Smooth muscle cell (in vitro differentiated cells): ENCODE data around the gene ARL6IP5. TPM values are rescaled to one million over a fixed set of nuclear protein-coding genes. Genes with fewer than 3 reads are reported as not detected.

Source experiments
- DNase-seq: peaks from one replicate; lab custom pipeline; 2025; ENCODE audit not compliant: unreplicated experiment; lab: John Stamatoyannopoulos, UW
- H2AFZ ChIP-seq: fragments of 200-600 bp; sonication (generic); 2 replicates; pipeline ENCODE4 v1.6.0; 2016; ENCODE audit warnings: antibody characterized with exemption, low read depth, mild to moderate bottlenecking
- H3F3A ChIP-seq: fragments of 200-600 bp; sonication (generic); 2 replicates; pipeline ENCODE4 v1.6.0; 2017; ENCODE audit warnings: antibody characterized with exemption, low read depth
- H3K27ac ChIP-seq: fragments of 200-600 bp; sonication (generic); 2 replicates; pipeline ENCODE4 v1.5.1; 2016; ENCODE audit warnings: low read depth, mild to moderate bottlenecking
- H3K27me3 ChIP-seq: fragments of 200-600 bp; sonication (generic); 2 replicates; pipeline ENCODE4 v1.6.1; 2016; ENCODE audit warnings: low read depth, mild to moderate bottlenecking
- H3K36me3 ChIP-seq: fragments of 200-600 bp; sonication (generic); 2 replicates; pipeline ENCODE4 v1.5.1; 2016; ENCODE audit warnings: low read depth
- H3K4me1 ChIP-seq: fragments of 200-600 bp; sonication (generic); 2 replicates; pipeline ENCODE4 v1.5.1; 2016; ENCODE audit warnings: low read depth
- H3K4me2 ChIP-seq: fragments of 200-600 bp; sonication (generic); 2 replicates; pipeline ENCODE4 v1.6.0; 2016; ENCODE audit warnings: mild to moderate bottlenecking
- H3K4me3 ChIP-seq: fragments of 200-600 bp; sonication (generic); 2 replicates; pipeline ENCODE4 v1.5.1; 2016; ENCODE audit warnings: mild to moderate bottlenecking
- H3K79me2 ChIP-seq: fragments of 200-600 bp; sonication (generic); 2 replicates; pipeline ENCODE4 v1.6.0; 2016; ENCODE audit warnings: low read depth, mild to moderate bottlenecking
- H3K9ac ChIP-seq: fragments of 200-600 bp; sonication (generic); 2 replicates; pipeline ENCODE4 v1.6.0; 2016; ENCODE audit warnings: low read depth
- H3K9me3 ChIP-seq: fragments of 200-600 bp; sonication (generic); replicated peaks from 2 replicates; pipeline ENCODE4 v1.5.1; 2016; ENCODE audit warnings: low read depth
- H4K20me1 ChIP-seq: fragments of 200-600 bp; sonication (generic); 2 replicates; pipeline ENCODE4 v1.6.0; 2016; ENCODE audit warnings: low read depth
- WGBS: methylation state at CpG from one replicate; pipeline ENCODE4 v1.1.7; 2016; ENCODE audit warnings: low lambda C conversion rate; 5-methylcytosine and 5-hydroxymethylcytosine counted together
- polyA plus RNA-seq: library from polyadenylated mRNA; unstranded; fragments of >200 nt; fragmentation: Nextera tagmentation; extraction: Ambion mirVana; gene quantifications from 2 replicates; pipeline ENCODE4 v1.2.1, GENCODE V29; 2016
- total RNA-seq: library from RNA; depleted of rRNA; stranded (reverse); fragments of >200 nt; gene quantifications from 2 replicates; pipeline ENCODE4 v1.2.3, GENCODE V29; 2014
- TF ChIP-seq, protein P1 (sequence below): fragments of 200-600 bp; sonication (generic); IDR thresholded peaks from 2 replicates; pipeline ENCODE4 v1.5.1; 2017; ENCODE audit warnings: borderline replicate concordance, mild to moderate bottlenecking, antibody characterized with exemption; ENCODE audit not compliant: insufficient read depth, poor library complexity, severe bottlenecking

The ARL6IP5 gene
- total and polyA plus RNA-seq, 2 experiments from 2014 or later: 73.9 to 83.9 TPM

DNA sequence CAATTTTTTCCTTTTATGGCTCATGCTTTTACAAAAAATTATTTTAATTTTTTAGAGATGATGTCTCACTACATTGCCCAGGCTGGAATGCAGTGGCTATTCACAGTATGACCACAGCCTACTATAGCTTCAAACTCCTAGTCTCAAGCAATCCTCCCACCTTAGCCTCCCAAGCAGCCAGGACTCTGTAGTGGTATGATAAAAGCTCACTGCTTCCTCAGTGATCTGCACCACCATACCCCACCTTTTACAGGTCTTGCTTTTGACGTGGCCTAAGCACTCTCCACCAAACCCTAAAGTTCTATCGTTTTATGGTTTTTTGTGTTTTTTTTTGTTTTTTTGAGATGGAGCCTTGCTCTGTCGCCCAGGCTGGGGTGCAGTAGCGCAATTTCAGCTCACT lies 18.6 kb upstream of the ARL6IP5 start:
- no peak overlapping the region for H3K9ac ChIP-seq
- H3F3A ChIP-seq: no peaks in the 10 kb centered on the region
- H3K9me3 ChIP-seq: no peaks in the 10 kb centered on the region
- WGBS: 89% methylated on average over 4 of the region's 4 CpGs
- no peak for DNase-seq
- H3K4me3 ChIP-seq: no peak overlapping the region
- H2AFZ ChIP-seq: no peak overlapping the region
- H3K27me3 ChIP-seq: no peaks in the 10 kb centered on the region
- peaks cover 26% of the 10 kb centered on the region for H3K36me3 ChIP-seq
- no peak overlapping the region for H3K27ac ChIP-seq
- TF ChIP-seq, protein P1, sequence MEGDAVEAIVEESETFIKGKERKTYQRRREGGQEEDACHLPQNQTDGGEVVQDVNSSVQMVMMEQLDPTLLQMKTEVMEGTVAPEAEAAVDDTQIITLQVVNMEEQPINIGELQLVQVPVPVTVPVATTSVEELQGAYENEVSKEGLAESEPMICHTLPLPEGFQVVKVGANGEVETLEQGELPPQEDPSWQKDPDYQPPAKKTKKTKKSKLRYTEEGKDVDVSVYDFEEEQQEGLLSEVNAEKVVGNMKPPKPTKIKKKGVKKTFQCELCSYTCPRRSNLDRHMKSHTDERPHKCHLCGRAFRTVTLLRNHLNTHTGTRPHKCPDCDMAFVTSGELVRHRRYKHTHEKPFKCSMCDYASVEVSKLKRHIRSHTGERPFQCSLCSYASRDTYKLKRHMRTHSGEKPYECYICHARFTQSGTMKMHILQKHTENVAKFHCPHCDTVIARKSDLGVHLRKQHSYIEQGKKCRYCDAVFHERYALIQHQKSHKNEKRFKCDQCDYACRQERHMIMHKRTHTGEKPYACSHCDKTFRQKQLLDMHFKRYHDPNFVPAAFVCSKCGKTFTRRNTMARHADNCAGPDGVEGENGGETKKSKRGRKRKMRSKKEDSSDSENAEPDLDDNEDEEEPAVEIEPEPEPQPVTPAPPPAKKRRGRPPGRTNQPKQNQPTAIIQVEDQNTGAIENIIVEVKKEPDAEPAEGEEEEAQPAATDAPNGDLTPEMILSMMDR: no peak
- peaks cover 5% of the 10 kb centered on the region for H4K20me1 ChIP-seq
- H3K4me2 ChIP-seq: no peak overlapping the region
- H3K79me2 ChIP-seq: peaks cover 11% of the 10 kb centered on the region
- no peaks in the 10 kb centered on the region for H3K4me1 ChIP-seq

DNA sequence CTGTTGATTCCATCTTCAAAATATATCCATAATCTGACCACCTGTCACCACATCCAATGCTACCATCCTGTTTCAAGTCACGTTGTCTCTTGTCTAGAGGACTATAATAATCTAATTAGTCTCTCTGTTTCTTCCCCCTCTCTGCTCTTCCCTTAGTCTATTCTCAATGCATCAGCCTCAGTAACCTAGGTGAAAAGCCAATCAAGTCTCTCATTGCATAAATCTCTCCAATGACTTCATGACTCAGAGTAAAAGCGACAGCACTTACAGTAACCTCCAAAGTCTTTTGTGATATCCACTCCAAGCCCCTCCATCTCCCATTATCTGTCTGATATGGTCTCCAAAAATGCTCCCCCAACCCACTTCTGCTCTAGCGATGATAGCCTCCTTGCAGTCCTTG lies 11.8 kb upstream of the ARL6IP5 start:
- H3K27ac ChIP-seq: no peak overlapping the region
- H3F3A ChIP-seq: no peaks in the 10 kb centered on the region
- H3K36me3 ChIP-seq: peaks cover 7% of the 10 kb centered on the region
- no peak for DNase-seq
- no peak overlapping the region for H2AFZ ChIP-seq
- no peak overlapping the region for H3K9ac ChIP-seq
- WGBS: 96% methylated on average over 3 of the region's 3 CpGs
- H3K4me3 ChIP-seq: no peak overlapping the region
- H3K4me1 ChIP-seq: no peaks in the 10 kb centered on the region
- H4K20me1 ChIP-seq: peaks cover 51% of the 10 kb centered on the region
- H3K9me3 ChIP-seq: no peaks in the 10 kb centered on the region
- TF ChIP-seq, protein P1: no peak
- no peak overlapping the region for H3K4me2 ChIP-seq
- H3K27me3 ChIP-seq: no peaks in the 10 kb centered on the region
- peaks cover 73% of the 10 kb centered on the region for H3K79me2 ChIP-seq

DNA sequence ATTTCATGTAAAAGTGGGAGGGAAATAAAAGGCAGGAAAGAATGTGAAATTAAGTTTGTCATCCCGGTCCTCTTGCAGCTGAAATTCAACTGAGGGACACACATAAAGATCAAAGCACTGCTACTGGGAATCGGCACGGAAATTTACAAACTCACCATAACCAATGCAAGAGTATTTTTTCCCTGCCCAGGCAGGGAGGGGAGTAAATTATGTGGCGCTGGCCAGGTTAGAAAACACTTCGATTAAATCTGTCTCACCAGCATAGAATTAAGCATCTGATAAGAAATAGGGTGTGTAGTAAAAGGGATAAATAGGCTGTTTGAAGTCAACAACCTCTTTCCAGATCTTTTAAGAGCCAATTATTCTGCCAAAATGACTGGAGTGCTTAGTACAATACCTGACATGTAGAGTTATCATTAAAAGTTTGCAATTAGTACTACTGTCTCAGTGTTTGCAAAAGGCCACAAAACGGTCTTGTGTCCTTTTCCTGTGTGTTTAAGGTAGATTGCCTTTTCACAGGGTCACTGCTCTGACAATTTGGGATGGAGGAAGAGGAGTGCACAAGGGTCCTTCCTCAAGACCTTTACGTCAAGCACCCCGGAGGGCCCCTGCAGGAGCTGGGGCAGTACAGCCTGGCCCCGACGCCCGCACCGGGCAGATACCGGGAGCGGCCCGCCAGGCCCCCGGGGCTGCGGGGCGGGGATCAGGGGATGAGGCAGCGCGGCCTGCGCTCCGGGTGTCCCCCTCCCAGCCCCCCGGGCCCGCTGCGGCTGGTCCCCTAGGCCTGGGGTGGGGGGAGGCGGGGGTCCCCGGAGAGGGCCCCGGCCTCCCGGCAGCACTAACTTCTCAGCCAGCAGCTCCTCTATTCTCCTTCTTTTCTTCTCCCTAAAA lies 5.2 kb upstream of the ARL6IP5 start:
- Histone ChIP-seq H3K36me3 (no peaks in the 10 kb centered on the region), H3K27ac (peak overlapping the region; percentile 24), H4K20me1 (peaks cover 40% of the 10 kb centered on the region), H3K4me3 (peak overlapping the region; percentile 93), H2AFZ (peak overlapping the region; percentile 75), H3F3A (peaks cover 20% of the 10 kb centered on the region), H3K4me2 (peak overlapping the region; percentile 100), H3K9ac (peak overlapping the region; percentile 96), H3K9me3 (no peaks in the 10 kb centered on the region), H3K79me2 (peaks cover 56% of the 10 kb centered on the region), H3K27me3 (no peaks in the 10 kb centered on the region), H3K4me1 (peaks cover 34% of the 10 kb centered on the region)
- no peak for DNase-seq
- TF ChIP-seq, protein P1: no peak
- WGBS: 9% methylated on average over 18 of the region's 29 CpGs
